GM21515 (cell line): ENCODE results near the gene SHANK1.

Source experiments
- ATAC-seq: cut with Tn5 transposase; IDR thresholded peaks from one replicate; pipeline ENCODE4 v1.9.1; 2021; ENCODE audit not compliant: unreplicated experiment

SHANK1 gene

DNA sequence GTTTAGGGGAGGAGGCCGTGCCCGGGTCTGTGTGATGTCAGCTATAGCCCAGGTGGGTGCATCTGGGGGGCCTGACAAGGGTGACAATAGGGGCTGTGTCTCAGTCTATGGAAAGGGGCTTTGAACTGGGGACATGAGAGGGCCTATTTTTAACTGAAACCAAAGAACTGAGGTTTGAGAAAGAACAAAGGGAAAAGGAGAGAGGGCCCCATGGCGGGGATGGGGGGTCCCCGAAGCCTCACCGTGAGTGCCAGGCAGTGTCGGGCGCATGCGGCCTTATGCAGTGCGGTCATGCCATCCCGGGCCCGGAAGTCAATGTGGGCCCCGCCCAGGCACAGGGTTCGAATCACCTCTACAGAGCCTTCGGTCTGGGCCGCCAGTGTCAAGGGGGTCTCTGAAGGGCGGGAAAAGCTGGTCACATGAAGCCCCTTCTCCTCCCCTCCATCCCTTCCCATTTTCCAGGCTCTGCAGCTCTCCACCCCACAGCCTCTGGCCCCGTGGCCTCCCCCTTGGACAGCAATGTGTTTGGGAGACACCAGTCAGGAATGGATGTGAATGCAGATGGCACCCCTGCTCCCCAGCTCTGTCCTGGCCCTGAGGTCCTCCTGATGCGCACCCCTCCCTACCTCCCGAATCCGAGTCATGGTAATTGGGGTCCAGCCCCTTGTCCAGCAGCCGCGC lies 5.9 kb downstream of the SHANK1 start:
- no peak for ATAC-seq

- ATAC-seq, result no peak
Observed at GRCh38 chr19:50712833-50713232, 6.8 kb downstream of the SHANK1 start.

DNA sequence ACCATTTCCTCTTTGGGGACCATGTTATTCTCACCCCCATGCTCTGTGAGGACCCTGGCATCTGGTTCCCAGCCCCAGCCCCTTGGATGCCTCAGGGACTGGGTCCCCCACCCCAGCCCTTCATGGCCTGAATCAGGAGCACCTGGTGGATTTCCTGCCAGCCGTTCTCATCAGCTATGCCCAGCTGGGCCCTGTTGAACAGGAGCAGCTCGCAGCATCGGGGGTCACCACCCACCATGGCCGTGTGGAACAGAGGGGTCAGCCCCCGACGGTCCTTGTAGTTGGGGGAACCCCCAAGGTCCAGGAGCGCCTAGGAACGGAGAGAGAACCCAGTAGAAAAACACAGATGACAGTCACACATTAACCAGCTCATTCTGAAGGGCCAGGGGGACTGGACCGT lies 7.8 kb downstream of the SHANK1 start:
- ATAC-seq, result no peak

DNA sequence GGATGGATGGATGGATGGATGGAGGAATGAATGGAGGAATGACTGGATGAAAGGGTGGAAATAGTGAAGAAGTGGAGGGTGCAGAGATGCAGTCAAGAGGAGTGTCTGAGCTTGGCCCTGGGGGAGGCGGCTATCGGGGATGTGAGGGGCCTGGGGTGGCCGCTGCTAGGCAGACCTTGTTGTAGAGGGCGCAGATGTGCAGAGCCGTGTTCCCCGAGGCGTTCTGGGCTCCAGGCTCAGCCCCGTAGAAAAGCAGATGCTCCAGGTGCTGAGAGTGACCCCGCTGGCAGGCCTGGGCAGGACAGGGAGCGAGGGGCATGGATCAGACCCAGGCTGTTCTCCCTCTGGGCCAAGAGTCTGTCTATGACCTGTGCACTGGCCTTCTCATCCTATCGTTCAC lies 8.4 kb downstream of the SHANK1 start:
- ATAC-seq, result no peak

DNA sequence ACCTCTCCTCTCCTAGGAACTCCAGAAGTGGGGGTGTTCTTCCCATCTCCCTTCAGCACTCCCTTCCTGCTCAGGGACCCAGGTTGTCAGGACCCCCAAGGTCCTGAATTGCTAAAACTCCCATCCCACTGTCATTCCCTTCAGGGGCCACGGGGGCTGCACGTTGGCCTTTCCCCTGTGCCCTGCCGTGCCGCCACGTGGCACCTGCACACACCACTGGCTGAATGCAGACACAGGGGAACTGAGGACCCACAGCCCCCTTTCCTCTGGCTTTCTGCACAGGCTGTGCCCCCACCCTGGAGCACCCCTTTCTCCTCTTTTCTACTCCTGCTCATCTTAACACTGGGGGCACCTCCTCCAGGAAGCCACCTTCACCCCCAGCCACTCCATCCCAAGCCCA lies 9.0 kb downstream of the SHANK1 start:
- no peak for ATAC-seq

DNA sequence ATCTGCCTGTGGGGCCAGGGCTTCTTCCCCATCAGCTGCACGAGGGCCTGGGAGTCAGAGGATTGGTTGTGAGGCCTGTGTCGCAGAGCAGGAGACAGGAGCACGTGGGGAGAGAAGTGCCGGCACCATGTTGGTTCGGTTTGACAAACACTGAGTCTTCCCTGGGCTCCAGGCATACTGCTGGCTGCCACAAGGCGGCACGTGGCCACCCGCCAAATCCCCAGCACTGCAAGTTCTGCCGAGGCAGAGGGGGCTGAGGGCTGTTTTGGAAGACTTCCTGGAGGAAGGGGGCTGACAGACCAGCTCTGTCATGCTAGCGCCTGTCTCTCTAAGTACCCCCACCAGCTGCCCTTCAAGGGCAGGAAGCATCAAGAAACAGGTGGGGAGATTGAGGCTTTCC lies 9.5 kb downstream of the SHANK1 start:
- ATAC-seq, result no peak

DNA sequence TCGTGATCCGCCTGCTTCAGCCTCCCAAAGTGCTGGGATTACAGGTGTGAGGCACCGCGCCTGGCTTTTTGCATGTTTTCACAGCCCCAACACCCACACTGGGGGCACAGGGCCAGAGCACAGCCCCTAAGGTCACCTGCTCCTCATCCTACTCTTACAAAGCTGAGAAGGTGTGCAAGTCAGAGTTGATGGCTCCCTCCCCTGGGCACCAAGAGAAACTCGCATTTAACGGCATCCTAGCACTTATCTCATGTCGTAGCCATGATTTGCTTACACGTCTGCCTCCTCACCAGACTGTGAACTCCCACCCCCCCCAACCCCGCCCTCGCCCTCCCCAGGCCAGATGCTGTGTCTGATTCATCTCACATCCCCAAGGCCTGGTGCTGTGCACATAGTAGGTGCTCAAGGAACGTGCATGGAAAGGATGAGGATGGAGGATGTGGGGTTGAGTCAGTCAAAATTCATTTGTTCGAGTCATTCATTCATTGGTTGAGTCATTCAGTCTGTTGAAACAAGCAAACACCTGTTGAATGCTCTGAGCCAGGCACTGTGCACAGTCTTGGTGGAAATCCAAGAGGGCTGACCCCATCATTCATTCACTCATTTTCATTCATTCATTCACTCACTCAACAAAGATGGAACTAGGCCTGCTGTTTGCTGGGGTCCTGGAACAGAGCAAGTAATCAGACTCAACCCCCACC lies 11.3 kb downstream of the SHANK1 start:
- no peak for ATAC-seq

DNA sequence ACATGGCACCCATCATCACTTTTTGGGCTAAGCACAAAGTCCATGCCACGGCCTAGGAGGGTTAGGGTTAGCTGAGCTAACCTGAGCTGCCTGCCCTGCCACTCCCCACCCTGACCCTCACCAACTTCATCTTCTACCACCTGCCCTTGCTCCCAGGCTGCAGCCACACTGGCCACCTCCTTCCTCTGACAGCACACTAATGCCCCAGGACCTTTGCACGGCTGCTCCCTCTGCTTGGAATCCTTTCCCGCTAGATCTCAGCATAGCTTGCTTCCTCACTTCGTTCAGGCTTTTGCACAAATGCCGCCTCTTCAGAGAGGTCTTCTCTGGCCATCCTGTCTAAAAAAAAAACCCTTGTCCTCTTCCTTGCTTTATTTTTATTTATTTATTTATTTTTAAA lies 13.2 kb downstream of the SHANK1 start:
- ATAC-seq, result no peak

DNA sequence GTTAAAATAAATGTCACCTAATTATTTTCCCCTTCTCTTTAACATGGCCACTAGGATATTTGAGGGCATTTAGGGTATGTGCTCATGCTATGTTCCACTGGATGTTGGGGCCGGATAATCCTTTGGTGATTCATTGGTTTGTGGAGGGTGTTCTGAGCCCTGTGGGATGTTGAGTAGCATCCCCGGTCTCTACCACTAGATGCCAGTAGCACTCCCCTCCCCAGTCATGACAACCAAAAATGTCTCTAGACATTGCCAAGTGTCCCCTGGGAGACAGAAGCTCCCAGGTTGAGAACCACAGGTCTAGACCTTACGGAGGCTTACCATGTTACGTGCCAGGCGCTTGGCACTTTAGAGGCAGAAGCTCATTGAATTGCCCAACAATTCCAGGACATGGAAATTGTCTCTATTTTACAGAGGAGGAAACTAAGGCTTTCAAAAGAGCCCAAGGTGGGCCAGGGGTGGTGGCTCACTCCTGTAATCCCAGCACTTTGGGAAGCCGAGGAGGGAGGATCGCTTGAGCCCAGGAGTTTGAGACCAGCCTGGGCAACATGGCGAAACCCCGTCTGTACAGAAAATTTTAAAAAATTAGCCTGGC lies 14.1 kb downstream of the SHANK1 start:
- ATAC-seq, result no peak

GRCh38 chr19:50703915-50704796 lies 15.4 kb downstream of the SHANK1 start:
- no peak for ATAC-seq

DNA sequence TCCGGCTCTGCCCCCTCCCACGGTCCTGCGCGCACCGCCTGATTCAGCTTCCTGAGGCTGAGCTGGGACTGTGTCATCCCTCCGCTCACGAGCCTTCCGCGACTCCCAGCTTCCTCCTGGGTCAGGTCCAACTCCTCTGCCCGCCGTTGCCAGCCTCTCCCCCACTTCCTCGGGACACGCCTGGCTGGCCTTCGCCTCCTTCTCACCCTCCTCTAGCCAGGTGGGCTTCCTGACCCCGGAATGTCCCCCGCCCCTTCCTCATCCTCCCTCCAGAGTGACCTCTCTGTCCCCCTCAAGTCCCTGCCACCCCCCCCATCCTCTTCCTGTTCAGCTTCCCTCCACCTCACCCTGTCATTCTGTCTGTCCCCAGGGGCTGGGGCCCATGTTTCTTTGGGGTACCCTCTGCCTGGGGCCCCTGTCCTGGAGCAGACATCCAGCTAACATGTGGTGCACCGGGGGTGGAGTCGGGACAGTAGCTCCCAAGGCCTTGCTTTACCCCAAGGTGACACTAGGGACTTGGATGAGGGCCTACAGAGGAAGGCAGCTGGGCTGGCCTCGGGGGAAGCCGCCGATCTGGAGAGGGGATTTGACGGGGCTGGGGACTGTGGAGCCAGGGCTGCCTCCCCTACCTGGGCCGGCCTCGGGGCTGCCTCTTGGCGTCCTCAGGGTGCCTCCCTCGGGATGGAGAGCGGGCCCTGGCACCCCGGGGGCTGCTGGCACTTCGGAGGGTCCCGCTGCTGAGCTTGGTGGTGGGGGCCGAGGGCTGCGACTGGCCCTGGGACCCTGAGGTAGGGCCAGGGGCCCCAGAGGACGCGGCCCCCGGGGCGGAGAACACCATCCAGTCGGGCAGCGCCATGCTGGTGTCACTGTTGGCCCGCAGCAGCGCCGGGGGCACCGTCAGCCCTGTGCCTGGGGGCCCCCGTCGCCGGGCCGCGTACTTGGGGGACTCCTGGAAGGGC lies 16.5 kb downstream of the SHANK1 start:
- ATAC-seq, result no peak

- ATAC-seq, result no peak
Observed at GRCh38 chr19:50702158-50702870, 17.3 kb downstream of the SHANK1 start.

DNA sequence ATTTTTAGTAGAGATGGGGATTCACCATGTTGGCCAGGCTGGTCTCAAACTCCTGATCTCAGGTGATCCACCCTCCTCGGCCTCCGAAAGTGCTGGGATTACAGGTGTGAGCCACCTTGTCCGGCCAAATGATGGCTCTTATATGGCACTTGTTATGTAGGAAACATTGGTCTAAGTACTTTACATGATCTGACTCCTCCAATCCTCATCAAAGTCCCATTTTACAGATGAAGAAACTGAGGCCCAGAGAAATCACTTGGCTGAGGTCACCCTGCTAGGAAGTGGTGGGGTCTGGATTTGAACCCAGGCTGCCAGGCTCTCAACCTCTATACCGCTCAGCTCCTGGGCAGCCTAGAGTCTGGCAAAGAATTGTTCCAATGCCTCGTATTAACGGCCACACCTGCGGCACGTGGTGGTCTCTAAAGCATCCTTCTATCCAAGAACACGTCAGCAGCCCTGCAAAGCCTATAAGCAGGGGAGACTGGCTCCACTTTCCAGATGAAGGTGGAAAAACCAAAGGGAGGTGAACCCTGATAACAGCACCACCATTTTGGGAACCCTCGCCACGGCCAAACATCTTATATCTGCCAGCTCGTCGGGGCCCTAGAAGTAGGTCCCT lies 18.1 kb downstream of the SHANK1 start:
- no peak for ATAC-seq

DNA sequence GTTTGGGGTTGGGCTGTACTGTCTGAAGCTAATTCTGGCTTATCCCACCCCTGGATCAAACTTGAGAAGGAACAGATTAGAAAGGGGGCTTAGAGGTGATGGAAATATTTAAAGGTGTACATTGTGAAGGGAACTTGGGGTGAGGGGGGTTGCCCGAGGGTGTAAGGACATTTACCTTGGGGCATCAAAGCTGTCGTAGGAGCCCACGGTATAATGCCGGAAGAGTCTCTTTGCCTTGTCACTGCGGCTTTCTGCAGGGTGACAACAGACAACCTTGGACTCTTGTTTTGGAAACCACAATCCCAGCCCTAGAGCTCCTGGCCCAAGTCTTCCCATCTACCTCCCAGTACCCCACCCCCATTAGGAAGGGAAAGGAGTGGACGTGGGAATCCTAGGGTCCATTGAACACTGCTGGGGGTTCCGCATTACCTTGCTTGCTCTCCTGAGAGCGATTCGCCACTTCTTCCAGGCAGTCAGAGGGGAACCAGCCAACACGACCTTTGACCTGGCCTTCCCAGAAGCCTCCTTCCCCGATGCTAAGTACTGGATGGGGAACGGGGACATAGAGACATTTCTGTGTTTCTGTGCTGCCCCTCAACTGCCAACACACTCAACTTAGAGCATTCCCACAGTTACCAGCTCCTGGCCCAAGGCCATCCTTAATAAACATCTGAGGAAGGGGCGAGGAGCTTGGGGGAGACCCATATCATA lies 22.0 kb downstream of the SHANK1 start:
- no peak for ATAC-seq

- ATAC-seq, result no peak
Observed at GRCh38 chr19:50696094-50696483, 23.5 kb downstream of the SHANK1 start.

GRCh38 chr19:50695251-50696093 lies 24.1 kb downstream of the SHANK1 start:
- no peak for ATAC-seq

DNA sequence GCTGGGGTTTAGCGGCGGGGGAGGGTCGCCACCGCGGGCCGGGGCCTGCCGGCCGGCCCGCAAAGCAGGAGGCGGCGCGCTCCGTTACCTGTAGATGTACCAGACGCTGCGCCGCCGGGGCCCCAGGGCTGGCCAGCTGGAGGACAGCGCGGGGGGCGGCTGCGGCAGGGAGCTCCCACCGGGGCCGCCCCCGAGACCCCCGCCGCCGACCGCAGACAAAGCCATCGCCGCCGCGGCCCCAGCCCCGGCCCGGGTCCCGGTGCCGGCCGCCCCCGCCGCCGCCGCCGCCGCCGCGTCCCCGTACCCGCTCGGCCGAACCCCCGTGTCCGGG lies 24.8 kb downstream of the SHANK1 start:
- no peak for ATAC-seq
